ENCODE measurements around the gene C6orf120.

The C6orf120 gene

GRCh38 chr6:169666441-169666840 lies 35.5 kb upstream of the C6orf120 start:
- H3K9ac ChIP-seq, result no peak overlapping the region
- no peaks in the 10 kb centered on the region; the same call in 1 of the 2 replicates for H3K36me3 ChIP-seq (ENCODE audit: insufficient read depth)
- no peak overlapping the region for H3K4me2 ChIP-seq
- no peak overlapping the region for H3K4me3 ChIP-seq (IDR thresholded peaks at IDR 0.05; ENCODE audit: insufficient read depth, low read depth, low read length)
- H2AFZ ChIP-seq (ENCODE audit: low read depth), result no peak overlapping the region
- H3K79me2 ChIP-seq (ENCODE audit: insufficient read depth, low read depth), result no peaks in the 10 kb centered on the region
- no peaks in the 10 kb centered on the region for H4K20me1 ChIP-seq (ENCODE audit: insufficient read depth)
- no peaks in the 10 kb centered on the region for H3K4me1 ChIP-seq (ENCODE audit: low read depth, poor library complexity, severe bottlenecking)
- H3K27ac ChIP-seq, result no peak overlapping the region
- no peak for TF ChIP-seq CTCF (conservative IDR thresholded peaks at IDR 0.05; ENCODE audit: low read depth, low read length)
- H3K27me3 ChIP-seq (ENCODE audit: insufficient read depth, low read depth), result no peaks in the 10 kb centered on the region

GRCh38 chr6:169667716-169668115 lies 34.2 kb upstream of the C6orf120 start:
- TF ChIP-seq CTCF (conservative IDR thresholded peaks at IDR 0.05; ENCODE audit: low read depth, low read length), result no peak
- H3K4me3 ChIP-seq (IDR thresholded peaks at IDR 0.05; ENCODE audit: insufficient read depth, low read depth, low read length), result no peak overlapping the region

GRCh38 chr6:169668203-169668847 lies 33.6 kb upstream of the C6orf120 start:
- Histone ChIP-seq H3K79me2 (ENCODE audit: insufficient read depth, low read depth) (no peaks in the 10 kb centered on the region), H4K20me1 (ENCODE audit: insufficient read depth) (no peaks in the 10 kb centered on the region), H2AFZ (ENCODE audit: low read depth) (no peak overlapping the region), H3K4me1 (ENCODE audit: low read depth, poor library complexity, severe bottlenecking) (no peaks in the 10 kb centered on the region), H3K4me3 (IDR thresholded peaks at IDR 0.05; ENCODE audit: insufficient read depth, low read depth, low read length) (no peak overlapping the region), H3K36me3 (ENCODE audit: insufficient read depth) (no peaks in the 10 kb centered on the region; the same call in 1 of the 2 replicates), H3K27me3 (ENCODE audit: insufficient read depth, low read depth) (no peaks in the 10 kb centered on the region), H3K27ac (no peak overlapping the region), H3K9ac (no peak overlapping the region), H3K4me2 (no peak overlapping the region)
- TF ChIP-seq CTCF (conservative IDR thresholded peaks at IDR 0.05; ENCODE audit: low read depth, low read length), result no peak

More at GRCh38 chr6:169667716-169668115, 34.2 kb upstream of the C6orf120 start:
- no peak overlapping the region for H3K9ac ChIP-seq
- no peaks in the 10 kb centered on the region for H4K20me1 ChIP-seq (ENCODE audit: insufficient read depth)
- H3K27me3 ChIP-seq (ENCODE audit: insufficient read depth, low read depth), result no peaks in the 10 kb centered on the region
- H3K79me2 ChIP-seq (ENCODE audit: insufficient read depth, low read depth), result no peaks in the 10 kb centered on the region
- H3K4me2 ChIP-seq, result no peak overlapping the region
- H3K36me3 ChIP-seq (ENCODE audit: insufficient read depth), result no peaks in the 10 kb centered on the region; the same call in 1 of the 2 replicates
- no peak overlapping the region for H2AFZ ChIP-seq (ENCODE audit: low read depth)
- no peaks in the 10 kb centered on the region for H3K4me1 ChIP-seq (ENCODE audit: low read depth, poor library complexity, severe bottlenecking)
- H3K27ac ChIP-seq, result no peak overlapping the region

- Histone ChIP-seq H3K27me3 (ENCODE audit: insufficient read depth, low read depth) (no peaks in the 10 kb centered on the region), H3K27ac (no peak overlapping the region), H4K20me1 (ENCODE audit: insufficient read depth) (no peaks in the 10 kb centered on the region), H3K9ac (no peak overlapping the region), H2AFZ (ENCODE audit: low read depth) (no peak overlapping the region), H3K79me2 (ENCODE audit: insufficient read depth, low read depth) (no peaks in the 10 kb centered on the region), H3K4me3 (IDR thresholded peaks at IDR 0.05; ENCODE audit: insufficient read depth, low read depth, low read length) (no peak overlapping the region), H3K4me2 (no peak overlapping the region), H3K36me3 (ENCODE audit: insufficient read depth) (no peaks in the 10 kb centered on the region; the same call in 1 of the 2 replicates), H3K4me1 (ENCODE audit: low read depth, poor library complexity, severe bottlenecking) (no peaks in the 10 kb centered on the region)
- no peak for TF ChIP-seq CTCF (conservative IDR thresholded peaks at IDR 0.05; ENCODE audit: low read depth, low read length)
Measured at GRCh38 chr6:169669147-169669546, 32.8 kb upstream of the C6orf120 start.

Measured in KMS-11 (cell line).